ENCODE results near the gene SCUBE2. TPM values are rescaled to one million over a fixed set of nuclear protein-coding genes. Genes with fewer than 3 reads are reported as not detected.
A peak's percentile ranks its signal among the peaks of the same experiment; 100 is the strongest.

SCUBE2 gene
- total RNA-seq, 3 donors from 2014 or later: 8.7 to 18.7 (median 15.9) TPM

GRCh38 chr11:9047964-9048523 is 43.4 kb downstream of the SCUBE2 start:
- TF ChIP-seq CTCF (IDR thresholded peaks at IDR 0.05): no peak
- H3K9me3 ChIP-seq: no peaks in the 10 kb centered on the region
- intact Hi-C loops (cut with DNase I, micrococcal nuclease): no loop called here
- H3K36me3 ChIP-seq (ENCODE audit: low read depth): no peaks in the 10 kb centered on the region
- ATAC-seq (peak; percentile 11), DNase-seq (no peak)
- H3K4me1 ChIP-seq (ENCODE audit: low read depth): no peaks in the 10 kb centered on the region
- no peak overlapping the region for H3K4me3 ChIP-seq

- ATAC-seq (no peak), DNase-seq (no peak)
- Histone ChIP-seq H3K9me3 (no peaks in the 10 kb centered on the region), H3K36me3 (ENCODE audit: low read depth) (no peaks in the 10 kb centered on the region), H3K4me3 (no peak overlapping the region), H3K4me1 (ENCODE audit: low read depth) (no peaks in the 10 kb centered on the region)
- no peak for TF ChIP-seq CTCF (IDR thresholded peaks at IDR 0.05)
- intact Hi-C loops (cut with DNase I, micrococcal nuclease): no loop called here
Measured at GRCh38 chr11:9046481-9046880, 44.9 kb downstream of the SCUBE2 start.

GRCh38 chr11:9042488-9042887 is 48.9 kb downstream of the SCUBE2 start:
- Histone ChIP-seq H3K9me3 (no peaks in the 10 kb centered on the region), H3K4me3 (no peak overlapping the region), H3K4me1 (ENCODE audit: low read depth) (no peaks in the 10 kb centered on the region), H3K36me3 (ENCODE audit: low read depth) (no peaks in the 10 kb centered on the region)
- no peak for DNase-seq
- intact Hi-C loops (cut with DNase I, micrococcal nuclease): no loop called here
- no peak for ATAC-seq
- TF ChIP-seq CTCF (IDR thresholded peaks at IDR 0.05): no peak

GRCh38 chr11:9041747-9042146 is 49.7 kb downstream of the SCUBE2 start:
- H3K9me3 ChIP-seq: no peaks in the 10 kb centered on the region
- H3K36me3 ChIP-seq (ENCODE audit: low read depth): no peaks in the 10 kb centered on the region
- H3K4me1 ChIP-seq (ENCODE audit: low read depth): no peaks in the 10 kb centered on the region
- ATAC-seq (no peak), DNase-seq (no peak)
- no peak for TF ChIP-seq CTCF (IDR thresholded peaks at IDR 0.05)
- H3K4me3 ChIP-seq: no peak overlapping the region
- intact Hi-C loops (cut with DNase I, micrococcal nuclease): no loop called here

- DNase-seq: no peak
- TF ChIP-seq CTCF (IDR thresholded peaks at IDR 0.05): no peak
- no peaks in the 10 kb centered on the region for H3K9me3 ChIP-seq
- intact Hi-C loops (cut with DNase I, micrococcal nuclease): no loop called here
- H3K4me3 ChIP-seq: no peak overlapping the region
- no peak for ATAC-seq
- no peaks in the 10 kb centered on the region for H3K4me1 ChIP-seq (ENCODE audit: low read depth)
- H3K36me3 ChIP-seq (ENCODE audit: low read depth): no peaks in the 10 kb centered on the region
Measured at GRCh38 chr11:9040410-9040809, 51.0 kb downstream of the SCUBE2 start.

GRCh38 chr11:9039863-9040262 is 51.5 kb downstream of the SCUBE2 start:
- Histone ChIP-seq H3K4me1 (ENCODE audit: low read depth) (no peaks in the 10 kb centered on the region), H3K36me3 (ENCODE audit: low read depth) (no peaks in the 10 kb centered on the region), H3K9me3 (no peaks in the 10 kb centered on the region), H3K4me3 (no peak overlapping the region)
- DNase-seq (no peak), ATAC-seq (no peak)
- intact Hi-C loops (cut with DNase I, micrococcal nuclease): no loop called here
- no peak for TF ChIP-seq CTCF (IDR thresholded peaks at IDR 0.05)

All from mucosa of descending colon (tissue), 3 donors.